Heart left ventricle (tissue), 13 donors: ENCODE data around the gene PSEN2.

Experiments used
- CTCF ChIP-seq, 12 donors: fragments of 200-600 bp; sonication (generic) in 4 of 12; IDR thresholded peaks; one replicate each; pipeline versions ENCODE4 v1.5.0 to v1.8.0; 2018 to 2022; ENCODE audit warnings: antibody characterized with exemption in 12 of 12, mild to moderate bottlenecking in 5 of 12
- POLR2A ChIP-seq, 2 donors: fragments of 450-650 bp; IDR thresholded peaks; one replicate each; pipeline ENCODE4 v1.6.1; 2017; ENCODE audit warnings: antibody characterized with exemption in 2 of 2, mild to moderate bottlenecking in 2 of 2, moderate library complexity in 2 of 2
- donor health status: ischemic (EF 13 %, LVEDD 7.1; RV severe dilation, severe dysfunction).
- donor health status: DM: no; HTN: yes; CAD: no.
- donor health status: DM: no; HTN: no; CAD: no.
- donor health status: ischemic (EF 25% LVEDD 6.9; RV normal size, moderate dysfunction).
- donor health status: ischemic (EF 25% LVEDD 5.7; RV mildly dilated, moderate dysfunction).
- donor health status: ischemic (EF 35%, LVEDD 5.7; RV mildly dilated, moderate dysfunction).
- donor health status: nonischemic (EF 11% LVEDD 7.7; RV severe dilation, severe dysfunction).
- donor health status: DM: yes; HTN: yes; CAD: no.
- donor health status: PGD.
- donor health status: ischemic (EF 29% LVEDD 5.4; RV normal size, mild dysfunction).
- donor health status: nonischemic (EF 23%, LVEDD 6.1; RV moderate dilation, normal function).

GRCh38 chr1:226871636-226872327, 1.4 kb downstream of the PSEN2 start:
- TF ChIP-seq CTCF (IDR thresholded peaks at IDR 0.05): no peak
- no peak for TF ChIP-seq POLR2A (IDR thresholded peaks at IDR 0.05)
